GM18511 (cell line): Measurements from ENCODE around the gene UBE2Q1.
"Not testable (repeated sequence)": the region's sequence is repeated elsewhere in the genome, so short reads cannot be mapped to it uniquely, and the experiment has no call there.

ENCODE experiments used
- ATAC-seq: cut with Tn5 transposase; IDR thresholded peaks from one replicate; pipeline ENCODE4 v1.9.1; 2021; ENCODE audit warnings: mild to moderate bottlenecking, moderate library complexity; ENCODE audit not compliant: unreplicated experiment

Gene UBE2Q1

DNA sequence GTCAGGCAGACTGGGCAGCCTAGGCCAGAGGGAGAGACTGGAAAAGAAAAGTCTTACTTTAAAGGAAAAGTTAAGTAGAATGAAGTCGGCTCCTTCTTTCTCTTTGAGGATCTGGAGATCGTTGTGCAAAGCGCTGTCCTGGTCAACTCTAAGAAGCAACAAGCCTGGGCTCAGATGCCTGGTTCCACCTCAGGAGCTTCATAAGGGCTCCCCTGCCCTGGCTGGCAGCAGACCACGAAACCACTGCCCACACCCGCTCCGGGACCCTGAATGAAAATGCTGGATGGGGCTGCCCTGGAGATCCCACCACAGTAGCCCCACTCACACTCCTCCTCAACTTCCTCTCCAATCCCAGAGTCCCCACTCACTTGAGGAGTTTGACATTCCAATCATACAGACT, 6.4 kb downstream of the UBE2Q1 start:
- ATAC-seq, result no peak

GRCh38 chr1:154551474-154551873, 7.0 kb downstream of the UBE2Q1 start:
- no peak for ATAC-seq

DNA sequence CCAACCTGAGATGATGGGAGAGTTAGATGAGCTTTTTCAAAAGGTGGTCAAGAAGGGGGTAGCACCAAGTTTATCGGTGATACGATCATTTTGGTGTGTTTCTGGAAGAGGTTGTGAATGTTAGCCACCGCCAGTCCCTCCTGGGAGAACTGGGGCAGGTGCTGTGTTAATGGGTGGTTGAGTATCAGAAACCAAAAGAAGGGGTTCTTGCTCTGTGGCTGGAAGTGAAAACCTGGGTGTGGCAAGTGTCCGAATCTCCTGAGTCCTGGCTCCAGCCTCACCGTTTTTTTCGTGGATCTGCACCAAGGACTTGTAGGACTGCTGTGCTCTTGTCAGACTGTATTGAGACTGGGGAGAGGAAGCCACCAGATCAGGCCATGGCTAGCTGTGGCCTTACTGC, 7.8 kb downstream of the UBE2Q1 start:
- no peak for ATAC-seq

- ATAC-seq, result no peak
Measured at GRCh38 chr1:154550070-154550469, 8.4 kb downstream of the UBE2Q1 start.

DNA sequence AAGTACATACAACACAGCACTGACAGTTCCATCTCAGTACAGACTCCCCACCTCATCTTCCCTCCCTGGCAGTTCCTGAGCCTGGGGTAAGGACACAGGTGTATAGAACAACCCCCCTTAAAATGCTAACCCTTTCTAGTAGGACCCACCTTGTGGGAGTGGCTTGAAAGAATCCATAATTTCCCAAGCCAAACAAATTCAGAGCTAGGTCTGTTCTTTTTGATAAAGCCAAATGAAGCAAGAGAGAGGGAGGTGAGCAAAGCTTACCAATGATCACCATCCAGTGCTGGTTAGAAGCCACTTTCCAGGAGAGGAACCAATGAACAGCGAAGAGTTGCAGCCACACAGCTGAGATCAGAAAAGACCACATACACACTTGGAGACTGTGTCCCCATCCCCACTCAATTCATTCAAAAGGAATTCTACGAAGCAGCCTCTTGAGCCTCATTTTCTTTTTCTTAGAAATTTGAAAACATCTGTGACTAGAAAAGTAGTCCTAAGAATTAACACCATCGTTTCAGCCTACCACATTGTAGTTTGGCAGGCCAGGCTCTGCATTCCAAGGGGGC, 9.2 kb downstream of the UBE2Q1 start:
- ATAC-seq, result no peak

DNA sequence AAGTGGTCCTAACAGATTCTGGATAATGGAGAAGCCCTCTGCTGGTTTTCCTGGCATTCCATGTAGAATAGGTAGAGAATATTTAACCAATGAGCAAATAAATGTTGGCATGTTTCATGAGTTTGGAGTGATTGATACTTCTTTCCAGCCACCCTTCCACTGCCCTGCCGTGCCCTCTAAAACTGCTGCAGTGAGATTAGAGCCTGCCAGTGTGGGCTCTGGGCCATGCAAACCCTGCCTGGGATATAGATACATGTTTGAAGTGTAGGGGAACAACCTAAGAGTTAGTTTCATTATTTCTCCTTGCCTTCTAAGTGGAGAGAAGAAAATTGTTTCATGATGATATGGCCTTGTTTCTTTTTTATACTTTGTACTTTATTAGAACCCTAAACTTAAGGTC, 10.4 kb downstream of the UBE2Q1 start:
- ATAC-seq, result no peak

DNA sequence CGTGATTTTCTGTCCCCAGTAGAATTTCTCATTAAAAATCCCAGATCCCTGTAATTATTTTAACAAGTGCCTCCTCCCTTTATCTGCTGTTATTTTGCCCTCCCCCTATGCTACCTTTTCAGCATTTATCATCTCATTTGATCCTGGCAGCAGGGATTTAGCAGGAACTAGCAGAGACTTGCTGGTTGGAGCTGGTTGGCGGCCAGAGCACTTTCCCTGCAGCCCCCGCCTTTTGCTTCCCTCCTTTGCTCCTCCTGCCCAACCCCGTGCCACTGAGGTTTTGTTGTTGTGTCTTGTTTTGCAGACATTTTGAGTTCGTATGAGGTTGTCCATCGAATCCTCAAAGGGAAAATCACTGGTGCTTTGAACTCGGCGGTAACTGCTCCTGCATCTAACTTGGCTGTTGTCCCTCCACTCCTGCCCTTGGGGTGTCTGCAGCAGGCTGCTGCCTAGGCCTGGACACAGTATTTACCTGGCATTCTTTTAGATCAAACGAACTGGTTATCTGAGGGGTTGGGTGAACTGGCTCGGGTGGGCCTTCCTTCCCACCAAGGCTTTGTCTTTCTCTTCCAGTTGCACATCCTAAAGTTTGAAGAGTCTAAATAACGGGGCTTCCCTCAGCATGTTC, 11.2 kb downstream of the UBE2Q1 start:
- no peak for ATAC-seq

GRCh38 chr1:154546264-154547063, 12.0 kb downstream of the UBE2Q1 start:
- ATAC-seq, result peak; percentile 48

GRCh38 chr1:154541231-154541630, 17.2 kb downstream of the UBE2Q1 start:
- ATAC-seq, result no peak

- ATAC-seq, result no peak
Measured at GRCh38 chr1:154539486-154540483, 18.7 kb downstream of the UBE2Q1 start.

DNA sequence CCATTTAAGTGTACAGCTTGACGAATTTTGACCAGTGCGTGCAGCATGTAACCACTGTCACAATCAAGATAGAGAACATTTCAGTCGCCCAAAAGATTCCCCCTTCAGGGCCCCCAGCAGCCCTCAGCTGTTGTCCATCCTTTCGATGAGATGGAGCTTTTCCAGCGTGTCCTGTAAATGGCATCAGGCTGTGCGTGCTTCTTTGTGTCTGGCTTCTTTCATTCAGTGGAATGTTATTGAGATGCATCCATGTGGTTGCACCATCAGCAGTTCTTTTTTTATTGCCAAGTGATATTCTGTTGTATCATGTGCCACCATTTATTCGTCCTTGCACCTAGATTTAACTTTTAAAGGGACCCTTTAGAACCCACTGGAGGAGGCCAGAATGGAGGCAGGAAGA, 21.9 kb downstream of the UBE2Q1 start:
- no peak for ATAC-seq

GRCh38 chr1:154533952-154534844, 24.3 kb downstream of the UBE2Q1 start:
- ATAC-seq, result no peak

DNA sequence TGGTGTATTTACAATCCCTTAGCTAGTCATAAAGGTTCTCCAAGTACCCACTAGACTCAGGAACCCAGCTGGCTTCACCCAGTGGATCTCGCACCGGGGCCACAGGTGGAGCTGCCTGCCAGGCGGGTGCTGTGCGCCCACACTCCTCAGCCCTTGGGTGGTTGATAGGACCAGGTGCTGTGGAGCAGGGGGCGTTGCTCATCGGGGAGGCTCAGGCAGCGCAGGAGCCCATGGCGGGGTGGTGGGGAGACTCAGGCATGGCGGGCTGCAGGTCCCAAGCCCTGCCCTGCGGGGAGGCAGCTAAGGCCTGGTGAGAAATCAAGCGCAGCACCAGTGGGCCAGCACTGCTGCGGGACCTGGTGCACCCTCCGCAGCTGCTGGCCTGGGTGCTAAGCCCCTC, 26.5 kb downstream of the UBE2Q1 start:
- not testable (repeated sequence) for ATAC-seq

DNA sequence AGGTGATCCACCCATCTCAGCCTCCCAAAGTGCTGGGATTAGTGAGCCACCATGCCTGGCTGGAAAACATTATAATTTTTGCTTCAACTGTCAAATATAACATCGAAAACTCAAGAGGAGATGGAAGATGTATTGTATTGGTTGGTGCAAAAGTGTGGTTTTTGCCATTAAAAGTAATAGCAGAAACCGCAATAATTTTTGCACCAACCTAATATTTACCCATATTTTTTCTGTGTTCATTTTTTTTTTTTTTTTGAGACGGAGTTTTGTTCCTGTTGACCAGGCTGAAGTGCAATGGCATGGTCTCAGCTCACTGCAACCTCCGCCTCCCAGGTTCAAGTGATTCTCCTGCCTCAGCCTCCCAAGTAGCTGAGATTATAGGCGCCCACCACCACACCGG, 29.2 kb downstream of the UBE2Q1 start:
- no peak for ATAC-seq

GRCh38 chr1:154527192-154527591, 31.3 kb downstream of the UBE2Q1 start:
- ATAC-seq, result no peak

DNA sequence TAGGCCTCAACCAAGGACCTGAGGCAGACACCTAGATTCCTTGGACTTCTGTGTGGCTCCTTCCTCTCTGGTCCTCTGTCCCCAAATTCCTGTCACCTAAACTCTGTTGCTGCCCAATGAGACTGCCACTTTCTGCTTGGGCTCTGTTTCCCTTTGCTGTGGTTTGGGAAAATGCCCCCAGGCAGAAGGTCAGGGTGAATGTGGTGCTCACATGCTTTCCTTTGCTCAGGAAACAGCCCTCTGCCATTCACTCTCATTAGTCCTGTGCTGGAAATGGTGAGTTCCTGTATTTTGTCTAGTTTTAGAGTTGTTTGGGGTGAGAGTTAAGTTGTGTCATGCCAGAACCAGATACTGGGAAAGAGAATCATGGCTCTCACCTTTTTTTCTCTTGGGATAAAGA, 33.6 kb downstream of the UBE2Q1 start:
- ATAC-seq, result no peak

GRCh38 chr1:154521695-154522094, 36.8 kb downstream of the UBE2Q1 start:
- no peak for ATAC-seq

DNA sequence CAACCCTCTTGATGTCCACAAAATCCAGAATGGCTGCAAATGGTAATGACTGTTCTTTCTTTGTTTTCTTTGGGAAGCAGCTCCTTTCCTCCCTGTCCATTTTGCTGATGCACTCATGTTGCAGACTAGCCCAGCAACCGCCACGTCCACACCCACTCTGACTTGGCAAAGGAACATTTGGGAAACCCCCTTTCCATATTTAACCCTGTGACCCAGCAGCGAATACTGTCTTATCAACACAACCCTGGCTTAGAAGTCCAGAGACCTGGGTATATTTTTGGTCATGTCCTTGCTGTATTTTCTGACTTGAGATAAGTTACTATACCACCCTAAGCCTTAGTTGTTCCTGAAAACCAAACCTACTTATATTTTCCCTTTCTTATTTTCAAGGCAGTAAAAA, 38.1 kb downstream of the UBE2Q1 start:
- no peak for ATAC-seq

- ATAC-seq, result no peak
Measured at GRCh38 chr1:154519591-154519991, 38.9 kb downstream of the UBE2Q1 start.

DNA sequence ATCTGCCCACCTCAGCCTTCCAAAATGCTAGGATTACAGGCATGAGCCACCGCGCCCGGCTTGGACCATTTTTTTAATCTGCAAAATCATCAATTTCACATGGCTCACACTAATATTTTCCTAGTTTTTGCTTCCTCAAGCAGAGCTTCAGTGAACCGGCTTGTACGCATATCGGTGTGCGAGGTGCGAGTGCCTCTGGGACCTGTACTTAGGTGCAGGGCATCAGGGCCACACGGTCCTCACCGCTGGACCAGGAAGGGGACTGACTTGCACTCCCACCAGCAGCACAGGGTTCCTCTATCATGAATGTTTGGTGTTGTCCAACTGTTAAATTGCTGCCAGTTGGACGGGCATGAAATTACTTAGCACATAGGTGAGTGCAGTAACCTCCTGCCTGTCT, 40.8 kb downstream of the UBE2Q1 start:
- ATAC-seq, result no peak
